Embryonic facial prominence (tissue), 1 donor: ENCODE results near the gene URI1.
A peak's percentile ranks its signal among the peaks of the same experiment; 100 is the strongest.
"Not testable (repeated sequence)": the region's sequence is repeated elsewhere in the genome, so short reads cannot be mapped to it uniquely, and the experiment has no call there.

Experiments used
- DNase-seq: peaks from one replicate; pipeline ENCODE4 v3.0.0-alpha.2; 2016; ENCODE audit errors: extremely low spot score

The URI1 gene

GRCh38 chr19:30023330-30023729 lies 81.3 kb downstream of the URI1 start:
- no peak for DNase-seq

- no peak for DNase-seq
Observed at GRCh38 chr19:30024091-30024490, 82.1 kb downstream of the URI1 start.

GRCh38 chr19:30026933-30027332 lies 84.9 kb downstream of the URI1 start:
- DNase-seq, result no peak

GRCh38 chr19:30028118-30028991 lies 86.3 kb downstream of the URI1 start:
- DNase-seq, result no peak

GRCh38 chr19:30028992-30029343 lies 86.9 kb downstream of the URI1 start:
- DNase-seq, result no peak

GRCh38 chr19:30029721-30030510 lies 87.9 kb downstream of the URI1 start:
- DNase-seq, result no peak

GRCh38 chr19:30034321-30034720 lies 92.3 kb downstream of the URI1 start:
- DNase-seq, result no peak

GRCh38 chr19:30036154-30037129 lies 94.4 kb downstream of the URI1 start:
- DNase-seq, result no peak

- DNase-seq, result no peak
Observed at GRCh38 chr19:30037835-30038234, 95.8 kb downstream of the URI1 start.

GRCh38 chr19:30041931-30042330 lies 99.9 kb downstream of the URI1 start:
- DNase-seq, result not testable (repeated sequence)

GRCh38 chr19:30043008-30043407 lies 101.0 kb downstream of the URI1 start:
- DNase-seq, result not testable (repeated sequence)

GRCh38 chr19:30044273-30045248 lies 102.5 kb downstream of the URI1 start:
- no peak for DNase-seq

- peak; percentile 24 for DNase-seq
Observed at GRCh38 chr19:30046522-30046921, 104.5 kb downstream of the URI1 start.

- no peak for DNase-seq
Observed at GRCh38 chr19:30047432-30047831, 105.4 kb downstream of the URI1 start.

GRCh38 chr19:30049226-30049625 lies 107.2 kb downstream of the URI1 start:
- no peak for DNase-seq

GRCh38 chr19:30049846-30050667 lies 108.0 kb downstream of the URI1 start:
- no peak for DNase-seq

- DNase-seq, result no peak
Observed at GRCh38 chr19:30052122-30053075, 110.4 kb downstream of the URI1 start.

GRCh38 chr19:30053558-30053957 lies 111.5 kb downstream of the URI1 start:
- DNase-seq, result no peak

GRCh38 chr19:30054210-30054609 lies 112.2 kb downstream of the URI1 start:
- DNase-seq, result no peak
